Stimulated activated CD8-positive, alpha-beta memory T cell treated with anti-CD3 and anti-CD28 coated beads, Interleukin-4, amount 100 ng/mL, for 4 hours (primary cell): Measurements from ENCODE around the gene SCLY.

Experiments
- DNase-seq, 2 donors: peaks; one replicate each; pipeline ENCODE4 v3.0.0-alpha.2; 2020; ENCODE audit warnings: low read depth in 2 of 2, low spot score in 1 of 2

Gene SCLY

GRCh38 chr2:238069021-238069709 is 8.4 kb downstream of the SCLY start:
- DNase-seq, result no peak

- no peak for DNase-seq
Measured at GRCh38 chr2:238069877-238070276, 9.1 kb downstream of the SCLY start.

GRCh38 chr2:238075397-238075796 is 14.6 kb downstream of the SCLY start:
- DNase-seq, result no peak

- no peak for DNase-seq
Measured at GRCh38 chr2:238077292-238077691, 16.5 kb downstream of the SCLY start.

- no peak for DNase-seq
Measured at GRCh38 chr2:238079874-238080327, 19.1 kb downstream of the SCLY start.

- no peak for DNase-seq
Measured at GRCh38 chr2:238080518-238080917, 19.7 kb downstream of the SCLY start.

- DNase-seq, result no peak
Measured at GRCh38 chr2:238081150-238081549, 20.3 kb downstream of the SCLY start.

GRCh38 chr2:238081561-238081960 is 20.8 kb downstream of the SCLY start:
- DNase-seq, result no peak

GRCh38 chr2:238082151-238082550 is 21.4 kb downstream of the SCLY start:
- no peak for DNase-seq

GRCh38 chr2:238082827-238083226 is 22.0 kb downstream of the SCLY start:
- no peak for DNase-seq

GRCh38 chr2:238083919-238084318 is 23.1 kb downstream of the SCLY start:
- DNase-seq, result no peak

GRCh38 chr2:238084761-238085160 is 24.0 kb downstream of the SCLY start:
- DNase-seq, result no peak

- no peak for DNase-seq
Measured at GRCh38 chr2:238085899-238086298, 25.1 kb downstream of the SCLY start.

- no peak for DNase-seq
Measured at GRCh38 chr2:238087211-238087610, 26.4 kb downstream of the SCLY start.

- no peak for DNase-seq
Measured at GRCh38 chr2:238090887-238091286, 30.1 kb downstream of the SCLY start.

- DNase-seq, result no peak
Measured at GRCh38 chr2:238091436-238092060, 30.7 kb downstream of the SCLY start.

GRCh38 chr2:238092486-238093035 is 31.8 kb downstream of the SCLY start:
- no peak for DNase-seq

- no peak for DNase-seq
Measured at GRCh38 chr2:238093181-238094140, 32.7 kb downstream of the SCLY start.

- no peak for DNase-seq
Measured at GRCh38 chr2:238094438-238095022, 33.7 kb downstream of the SCLY start.

GRCh38 chr2:238095143-238095542 is 34.3 kb downstream of the SCLY start:
- DNase-seq, result no peak
